ENCODE results near the gene TBL2.

DNA sequence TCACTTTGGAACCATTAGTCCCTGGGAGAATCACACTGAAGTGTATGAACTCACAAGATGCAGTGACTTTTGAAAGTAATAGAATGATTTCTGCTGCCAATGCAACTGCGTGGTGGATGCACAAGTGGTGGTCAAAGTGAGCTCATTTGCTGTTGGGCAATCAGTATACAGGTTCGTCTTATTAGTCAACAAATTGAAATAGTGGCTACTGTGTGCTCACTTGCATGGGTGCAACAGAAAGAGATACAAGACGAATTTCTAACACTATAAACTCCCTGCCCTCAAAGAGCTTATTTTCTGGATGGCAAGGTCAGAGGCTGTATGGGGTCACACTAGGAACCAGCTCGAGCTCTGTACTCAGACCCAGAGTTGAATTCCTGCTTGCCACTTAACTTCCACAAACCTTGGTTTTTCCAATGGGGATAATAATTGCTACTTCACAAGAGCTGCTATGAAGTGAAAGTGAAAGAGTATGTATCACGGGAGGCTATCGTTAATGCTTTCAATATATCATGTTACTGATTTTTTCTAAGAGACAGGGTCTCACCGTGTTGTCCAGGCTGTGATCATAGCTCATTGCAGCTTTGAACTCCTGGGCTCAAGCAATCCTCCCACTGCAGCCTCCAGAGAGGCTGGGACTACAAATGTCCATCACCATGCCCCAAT is 12.6 kb downstream of the TBL2 start:
- TF ChIP-seq, protein P1, sequence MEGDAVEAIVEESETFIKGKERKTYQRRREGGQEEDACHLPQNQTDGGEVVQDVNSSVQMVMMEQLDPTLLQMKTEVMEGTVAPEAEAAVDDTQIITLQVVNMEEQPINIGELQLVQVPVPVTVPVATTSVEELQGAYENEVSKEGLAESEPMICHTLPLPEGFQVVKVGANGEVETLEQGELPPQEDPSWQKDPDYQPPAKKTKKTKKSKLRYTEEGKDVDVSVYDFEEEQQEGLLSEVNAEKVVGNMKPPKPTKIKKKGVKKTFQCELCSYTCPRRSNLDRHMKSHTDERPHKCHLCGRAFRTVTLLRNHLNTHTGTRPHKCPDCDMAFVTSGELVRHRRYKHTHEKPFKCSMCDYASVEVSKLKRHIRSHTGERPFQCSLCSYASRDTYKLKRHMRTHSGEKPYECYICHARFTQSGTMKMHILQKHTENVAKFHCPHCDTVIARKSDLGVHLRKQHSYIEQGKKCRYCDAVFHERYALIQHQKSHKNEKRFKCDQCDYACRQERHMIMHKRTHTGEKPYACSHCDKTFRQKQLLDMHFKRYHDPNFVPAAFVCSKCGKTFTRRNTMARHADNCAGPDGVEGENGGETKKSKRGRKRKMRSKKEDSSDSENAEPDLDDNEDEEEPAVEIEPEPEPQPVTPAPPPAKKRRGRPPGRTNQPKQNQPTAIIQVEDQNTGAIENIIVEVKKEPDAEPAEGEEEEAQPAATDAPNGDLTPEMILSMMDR (IDR thresholded peaks at IDR 0.05), result no peak
- no peak for TF ChIP-seq POLR2A (IDR thresholded peaks at IDR 0.05)

Measured in heart left ventricle (tissue), 13 donors.